Measurements from ENCODE around the gene PAPSS2. TPM values are rescaled to one million over a fixed set of nuclear protein-coding genes. Genes with fewer than 3 reads are reported as not detected.
"Not testable (repeated sequence)": the region's sequence is repeated elsewhere in the genome, so short reads cannot be mapped to it uniquely, and the experiment has no call there.

Gene PAPSS2
- total RNA-seq, 1 donor from 2014 or later, result 210 TPM

DNA sequence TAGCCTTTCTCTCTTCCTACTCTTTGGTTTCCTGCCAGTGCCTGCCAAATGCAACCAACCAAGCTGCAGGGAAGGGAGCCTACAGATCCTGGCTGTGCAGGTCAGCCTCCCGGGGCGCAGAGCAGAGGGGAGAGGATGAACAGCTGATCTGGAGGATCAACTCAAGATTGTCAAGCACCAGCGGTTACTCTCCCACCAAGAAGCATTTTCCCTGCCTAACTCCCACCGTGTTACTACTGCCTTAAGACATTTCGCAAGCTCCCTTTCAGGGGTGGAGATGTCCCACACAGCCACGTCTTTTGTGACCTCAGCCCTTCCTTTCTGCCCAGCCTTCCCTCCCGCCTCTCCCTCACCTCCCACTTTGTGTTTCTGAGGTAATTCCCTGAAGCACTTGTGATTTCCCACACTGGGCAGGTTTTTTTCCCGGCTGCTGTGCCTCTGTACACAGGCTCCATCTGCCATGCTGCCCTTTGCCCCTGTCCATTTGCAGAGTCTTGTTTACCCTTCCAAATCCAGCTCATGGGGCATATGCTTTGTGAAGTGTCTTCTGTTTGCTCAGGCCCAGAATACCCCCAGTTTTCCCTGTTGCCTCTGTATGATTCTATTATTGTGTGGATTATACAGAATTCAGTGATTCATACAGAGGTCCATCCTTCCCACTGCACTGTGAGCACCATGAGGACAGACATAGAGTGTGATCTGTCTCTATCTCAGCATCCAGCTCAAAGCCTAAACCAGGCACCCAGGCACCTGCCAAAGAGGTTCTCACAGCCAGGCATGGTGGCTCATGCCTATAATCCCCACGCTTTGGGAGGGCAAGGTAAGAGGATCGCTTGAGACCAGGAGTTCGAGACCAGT, 40.9 kb upstream of the PAPSS2 start:
- Histone ChIP-seq H3K4me1 (no peaks in the 10 kb centered on the region), H3K27me3 (no peaks in the 10 kb centered on the region), H3K27ac (peak overlapping the region; percentile 44), H3K4me3 (no peak overlapping the region), H3K9me3 (no peaks in the 10 kb centered on the region), H3K36me3 (no peaks in the 10 kb centered on the region)
- TF ChIP-seq, protein P1, sequence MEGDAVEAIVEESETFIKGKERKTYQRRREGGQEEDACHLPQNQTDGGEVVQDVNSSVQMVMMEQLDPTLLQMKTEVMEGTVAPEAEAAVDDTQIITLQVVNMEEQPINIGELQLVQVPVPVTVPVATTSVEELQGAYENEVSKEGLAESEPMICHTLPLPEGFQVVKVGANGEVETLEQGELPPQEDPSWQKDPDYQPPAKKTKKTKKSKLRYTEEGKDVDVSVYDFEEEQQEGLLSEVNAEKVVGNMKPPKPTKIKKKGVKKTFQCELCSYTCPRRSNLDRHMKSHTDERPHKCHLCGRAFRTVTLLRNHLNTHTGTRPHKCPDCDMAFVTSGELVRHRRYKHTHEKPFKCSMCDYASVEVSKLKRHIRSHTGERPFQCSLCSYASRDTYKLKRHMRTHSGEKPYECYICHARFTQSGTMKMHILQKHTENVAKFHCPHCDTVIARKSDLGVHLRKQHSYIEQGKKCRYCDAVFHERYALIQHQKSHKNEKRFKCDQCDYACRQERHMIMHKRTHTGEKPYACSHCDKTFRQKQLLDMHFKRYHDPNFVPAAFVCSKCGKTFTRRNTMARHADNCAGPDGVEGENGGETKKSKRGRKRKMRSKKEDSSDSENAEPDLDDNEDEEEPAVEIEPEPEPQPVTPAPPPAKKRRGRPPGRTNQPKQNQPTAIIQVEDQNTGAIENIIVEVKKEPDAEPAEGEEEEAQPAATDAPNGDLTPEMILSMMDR (IDR thresholded peaks at IDR 0.05), result no peak
- ATAC-seq (peak; percentile 82), DNase-seq (peak; percentile 69)
- intact Hi-C loops (cut with DNase I), result no loop called here

DNA sequence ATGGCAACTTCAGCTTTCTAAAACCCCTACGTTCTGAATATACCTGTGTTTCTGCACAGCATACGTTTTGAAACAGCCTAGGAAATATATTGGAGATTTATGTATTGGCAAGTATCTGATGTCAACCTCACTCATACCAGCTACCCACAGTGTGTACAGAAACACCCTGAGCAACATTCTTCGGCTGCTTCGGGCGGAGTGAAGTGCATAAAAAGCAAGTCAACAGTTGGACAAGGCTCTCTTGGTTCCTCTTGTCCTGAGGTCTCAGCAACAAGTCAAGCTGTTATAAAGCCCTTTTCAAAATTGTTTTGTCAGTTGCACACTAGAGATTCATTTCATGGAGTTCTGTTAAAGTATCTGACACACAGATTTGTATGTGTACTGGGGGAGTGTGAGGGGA, 40.0 kb upstream of the PAPSS2 start:
- intact Hi-C loops (cut with DNase I), result no loop called here
- no peaks in the 10 kb centered on the region for H3K4me1 ChIP-seq
- H3K9me3 ChIP-seq, result no peaks in the 10 kb centered on the region
- no peaks in the 10 kb centered on the region for H3K27me3 ChIP-seq
- TF ChIP-seq, protein P1 (IDR thresholded peaks at IDR 0.05), result no peak
- H3K27ac ChIP-seq, result peak overlapping the region; percentile 44
- peak; percentile 67 for DNase-seq
- H3K36me3 ChIP-seq, result no peaks in the 10 kb centered on the region
- ATAC-seq, result peak; percentile 90
- no peak overlapping the region for H3K4me3 ChIP-seq

DNA sequence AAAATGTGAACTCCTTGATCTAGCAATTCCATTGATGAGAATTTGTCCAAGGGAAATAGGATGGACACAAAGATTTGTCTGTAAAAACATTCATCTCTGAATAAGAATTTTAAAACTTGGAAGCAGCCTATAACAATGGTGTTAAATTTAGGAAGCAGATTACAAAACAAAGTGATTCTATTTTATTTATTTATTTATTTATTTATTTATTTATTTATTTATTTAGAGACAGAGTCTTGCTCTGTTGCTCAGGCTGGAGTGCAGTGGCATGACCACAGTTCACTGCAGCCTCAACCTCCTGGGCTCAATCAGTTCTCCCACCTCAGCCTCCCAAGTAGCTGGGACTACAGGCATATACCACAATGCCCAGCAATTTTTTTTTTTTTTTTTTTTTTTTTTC, 38.2 kb upstream of the PAPSS2 start:
- H3K4me3 ChIP-seq; H3K36me3 ChIP-seq; ATAC-seq; H3K4me1 ChIP-seq; DNase-seq; H3K27me3 ChIP-seq; H3K27ac ChIP-seq; intact Hi-C loops (cut with DNase I); H3K9me3 ChIP-seq: not testable (repeated sequence)

DNA sequence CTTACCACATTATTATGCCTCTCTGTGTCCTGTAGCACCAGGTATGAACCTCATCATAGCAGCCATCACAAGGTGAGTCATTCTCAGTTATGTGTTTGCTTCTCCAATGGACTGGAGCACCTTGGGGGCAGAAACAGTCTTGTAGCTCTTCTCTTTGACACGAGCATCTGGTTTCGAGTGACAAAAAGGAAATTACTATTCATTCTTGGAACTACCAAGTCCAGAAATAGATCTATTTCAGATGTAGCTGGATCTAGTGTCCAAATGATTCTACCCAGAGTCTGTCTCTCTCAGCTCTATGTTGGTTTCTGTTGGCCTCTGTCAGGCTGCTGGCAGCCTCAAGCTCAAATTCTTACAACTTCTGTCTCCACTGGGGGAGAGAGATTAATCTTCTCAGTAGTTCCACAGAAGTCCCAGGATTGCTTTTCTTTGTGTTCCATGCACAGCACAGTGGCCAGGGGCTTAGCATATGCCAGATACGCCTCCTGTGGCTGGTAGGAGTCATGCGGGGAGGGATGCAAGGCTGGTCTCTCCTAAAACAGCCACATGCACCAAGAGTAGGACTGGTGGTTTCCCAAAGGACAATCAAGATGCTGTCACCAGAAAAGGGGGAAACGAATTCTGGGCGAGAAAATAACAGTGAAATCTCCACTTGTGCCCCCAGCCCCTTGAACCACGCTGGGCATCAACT, 37.2 kb upstream of the PAPSS2 start:
- no peak for DNase-seq
- H3K4me1 ChIP-seq, result no peaks in the 10 kb centered on the region
- H3K27ac ChIP-seq, result no peak overlapping the region
- no peaks in the 10 kb centered on the region for H3K36me3 ChIP-seq
- intact Hi-C loops (cut with DNase I), result no loop called here
- no peaks in the 10 kb centered on the region for H3K27me3 ChIP-seq
- no peaks in the 10 kb centered on the region for H3K9me3 ChIP-seq
- ATAC-seq, result no peak
- TF ChIP-seq, protein P1 (IDR thresholded peaks at IDR 0.05), result no peak
- H3K4me3 ChIP-seq, result no peak overlapping the region

DNA sequence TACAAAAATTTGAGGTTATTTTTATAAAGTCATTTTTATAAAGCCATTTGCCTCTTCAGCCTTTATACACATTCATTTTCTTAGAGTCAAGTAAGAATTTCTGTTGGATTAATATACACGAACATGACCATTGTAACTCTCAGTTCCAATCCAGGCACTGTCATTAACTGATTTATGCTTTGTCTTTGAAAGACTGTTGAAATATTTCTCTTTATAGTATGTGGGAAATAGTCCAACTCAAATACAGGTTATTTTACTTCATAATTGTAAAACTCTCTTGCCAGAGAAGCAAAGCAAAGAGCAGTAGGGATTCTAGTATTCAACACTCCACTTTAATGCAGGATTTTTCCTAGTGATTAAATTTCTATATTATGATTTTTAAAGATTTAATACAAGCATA, 36.5 kb upstream of the PAPSS2 start:
- Histone ChIP-seq H3K27ac (no peak overlapping the region), H3K9me3 (no peaks in the 10 kb centered on the region), H3K36me3 (no peaks in the 10 kb centered on the region), H3K4me3 (no peak overlapping the region), H3K4me1 (no peaks in the 10 kb centered on the region), H3K27me3 (no peaks in the 10 kb centered on the region)
- TF ChIP-seq, protein P1 (IDR thresholded peaks at IDR 0.05), result no peak
- intact Hi-C loops (cut with DNase I), result no loop called here
- DNase-seq (no peak), ATAC-seq (no peak)

DNA sequence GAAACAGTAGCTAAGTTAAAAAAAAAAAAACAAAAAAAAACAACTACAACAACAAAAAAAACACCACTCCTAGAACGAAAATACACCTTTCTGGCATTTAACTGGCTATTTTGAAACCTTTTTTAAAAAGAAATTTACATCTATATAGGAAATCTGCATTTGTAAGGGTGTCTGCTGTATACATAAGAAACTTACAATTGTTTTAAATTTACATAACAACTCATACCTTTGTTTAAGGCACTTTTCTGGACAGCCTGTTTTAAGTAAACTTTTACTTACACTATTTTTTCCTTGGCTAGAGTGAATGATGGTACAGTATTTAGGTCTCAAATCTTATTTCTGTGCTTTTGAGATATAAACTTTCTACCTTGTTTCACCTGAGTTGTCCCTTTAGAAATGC, 34.0 kb upstream of the PAPSS2 start:
- Histone ChIP-seq H3K27ac (peak overlapping the region; percentile 63), H3K36me3 (no peaks in the 10 kb centered on the region), H3K27me3 (no peaks in the 10 kb centered on the region), H3K4me3 (no peak overlapping the region), H3K4me1 (no peaks in the 10 kb centered on the region), H3K9me3 (no peaks in the 10 kb centered on the region)
- intact Hi-C loops (cut with DNase I), result no loop called here
- TF ChIP-seq, protein P1 (IDR thresholded peaks at IDR 0.05), result no peak
- ATAC-seq (no peak), DNase-seq (no peak)

Measured in upper lobe of right lung (tissue), 1 donor.